ENCODE results near the gene ARHGEF10L.

DNA sequence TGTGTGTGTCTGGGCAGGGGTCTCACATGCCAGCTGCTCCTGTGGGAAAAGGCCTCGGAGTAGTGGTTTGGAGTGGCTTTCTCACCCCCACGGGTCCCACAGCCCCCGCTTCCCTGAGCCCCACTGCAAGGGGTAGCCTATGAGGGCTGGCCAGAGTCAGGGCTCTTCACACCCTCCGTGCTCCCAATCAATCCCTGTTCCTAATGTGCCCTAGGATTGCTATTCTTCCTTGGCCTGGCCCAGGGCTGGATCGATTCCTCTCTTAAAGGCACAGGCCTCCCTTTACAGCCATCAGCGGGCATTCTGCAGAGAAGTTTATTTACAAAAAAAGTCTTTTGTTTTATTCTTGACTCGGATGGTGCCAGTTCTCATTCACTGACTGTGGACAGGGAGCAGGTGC, 196.3 kb downstream of the ARHGEF10L start:
- TF ChIP-seq, protein P1, sequence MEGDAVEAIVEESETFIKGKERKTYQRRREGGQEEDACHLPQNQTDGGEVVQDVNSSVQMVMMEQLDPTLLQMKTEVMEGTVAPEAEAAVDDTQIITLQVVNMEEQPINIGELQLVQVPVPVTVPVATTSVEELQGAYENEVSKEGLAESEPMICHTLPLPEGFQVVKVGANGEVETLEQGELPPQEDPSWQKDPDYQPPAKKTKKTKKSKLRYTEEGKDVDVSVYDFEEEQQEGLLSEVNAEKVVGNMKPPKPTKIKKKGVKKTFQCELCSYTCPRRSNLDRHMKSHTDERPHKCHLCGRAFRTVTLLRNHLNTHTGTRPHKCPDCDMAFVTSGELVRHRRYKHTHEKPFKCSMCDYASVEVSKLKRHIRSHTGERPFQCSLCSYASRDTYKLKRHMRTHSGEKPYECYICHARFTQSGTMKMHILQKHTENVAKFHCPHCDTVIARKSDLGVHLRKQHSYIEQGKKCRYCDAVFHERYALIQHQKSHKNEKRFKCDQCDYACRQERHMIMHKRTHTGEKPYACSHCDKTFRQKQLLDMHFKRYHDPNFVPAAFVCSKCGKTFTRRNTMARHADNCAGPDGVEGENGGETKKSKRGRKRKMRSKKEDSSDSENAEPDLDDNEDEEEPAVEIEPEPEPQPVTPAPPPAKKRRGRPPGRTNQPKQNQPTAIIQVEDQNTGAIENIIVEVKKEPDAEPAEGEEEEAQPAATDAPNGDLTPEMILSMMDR (IDR thresholded peaks at IDR 0.05) = no peak
- TF ChIP-seq POLR2A (IDR thresholded peaks at IDR 0.05) (no peak), POLR2AphosphoS5 (IDR thresholded peaks at IDR 0.05; ENCODE audit: insufficient read depth in 1 of 2, low read depth in 1 of 2) (no peak)

All from vagina (tissue), 2 donors.